ENCODE data around the gene KRTAP9-1. TPM values are rescaled to one million over a fixed set of nuclear protein-coding genes. Genes with fewer than 3 reads are reported as not detected.

KRTAP9-1 gene
- total and polyA plus RNA-seq, 2 of the 13 experiments (the other 11 are each of a cell fraction or from before 2014, with no cell fraction given), result not detected

DNA sequence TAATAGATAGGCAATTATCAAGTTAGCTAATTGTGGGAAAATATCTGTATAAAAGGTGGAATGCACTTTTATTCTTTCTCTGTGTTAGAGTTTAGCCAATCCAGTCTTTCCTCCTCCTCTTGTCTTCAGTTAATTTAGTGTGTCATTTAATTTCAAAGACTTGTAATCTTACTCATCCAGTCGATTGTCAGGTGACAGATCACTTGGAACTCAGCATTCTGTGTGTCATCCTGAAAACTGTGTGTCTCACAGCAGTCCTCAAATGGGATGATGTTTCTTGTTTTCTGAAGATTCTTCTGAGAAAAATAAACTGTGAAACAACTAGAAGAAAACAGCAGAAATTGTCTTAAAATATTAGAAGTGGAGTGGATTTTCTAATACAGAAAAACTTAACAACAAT lies 4.7 kb upstream of the KRTAP9-1 start:
- POLR2A ChIA-PET, result no interaction called here
- WGBS (ENCODE audit: low lambda C conversion rate), result 0% methylated on average over 1 of the region's 1 CpG
- Histone ChIP-seq H3K79me2 (ENCODE audit: insufficient read depth, low read length) (no peaks in the 10 kb centered on the region), H3K9ac (ENCODE audit: insufficient read depth, low read depth, low read length) (no peak overlapping the region), H3K27me3 (ENCODE audit: control insufficient read depth in 1 of 2, insufficient read depth in 2 of 2, low read length in 2 of 2) (0 out of 5 replicates have a peak, but pooled peaks cover 0 to 2% of the 10 kb centered on the region in 2 experiments), H3K4me2 (ENCODE audit: low read depth, low read length) (no peak overlapping the region), H3K27ac (ENCODE audit: extremely low read length, insufficient read depth, low read length) (no peak overlapping the region), H3K36me3 (replicated peaks in 1 of 2; ENCODE audit: control insufficient read depth in 1 of 2, insufficient read depth in 2 of 2, low read length in 2 of 2) (no peaks in the 10 kb centered on the region), H2AFZ (ENCODE audit: low read length) (no peak overlapping the region), H3K9me3 (ENCODE audit: low read length) (no peaks in the 10 kb centered on the region), H3K4me1 (ENCODE audit: insufficient read depth, low read length) (no peaks in the 10 kb centered on the region), H4K20me1 (ENCODE audit: insufficient read depth, low read length) (no peaks in the 10 kb centered on the region), H3K4me3 (replicated peaks in 1 of 3; ENCODE audit: insufficient read depth in 1 of 3, low read depth in 2 of 3, low read length in 3 of 3) (no peak overlapping the region)
- ATAC-seq, result no peak
- TF ChIP-seq ZNF577 (CRISPR knock-in tag; IDR thresholded peaks at IDR 0.05; ENCODE audit: borderline replicate concordance, low read depth) (no peak), MBNL3 (CRISPR knock-in tag; conservative IDR thresholded peaks at IDR 0.05) (no peak), NONO (IDR thresholded peaks at IDR 0.05) (no peak), NONO (CRISPR knock-in tag; conservative IDR thresholded peaks at IDR 0.05) (no peak), ZNF782 (CRISPR knock-in tag; IDR thresholded peaks at IDR 0.05; ENCODE audit: borderline replicate concordance) (no peak), ZNF569 (CRISPR knock-in tag; IDR thresholded peaks at IDR 0.05; ENCODE audit: borderline replicate concordance) (no peak), TEAD2 (CRISPR knock-in tag; IDR thresholded peaks at IDR 0.05) (no peak), ZNF121 (CRISPR knock-in tag; IDR thresholded peaks at IDR 0.05) (no peak), ZNF644 (CRISPR knock-in tag; IDR thresholded peaks at IDR 0.05; ENCODE audit: low read depth) (no peak), CREBL2 (CRISPR knock-in tag; IDR thresholded peaks at IDR 0.05; ENCODE audit: borderline replicate concordance) (no peak), ZNF235 (CRISPR knock-in tag; IDR thresholded peaks at IDR 0.05; ENCODE audit: borderline replicate concordance) (no peak), NFE2 (CRISPR knock-in tag; IDR thresholded peaks at IDR 0.05) (no peak), CENPX (CRISPR knock-in tag; IDR thresholded peaks at IDR 0.05) (no peak), ZMYM4 (CRISPR knock-in tag; IDR thresholded peaks at IDR 0.05) (no peak), DNMT1 (CRISPR knock-in tag; IDR thresholded peaks at IDR 0.05) (no peak), ISX (CRISPR knock-in tag; conservative IDR thresholded peaks at IDR 0.05) (no peak), ZNF781 (CRISPR knock-in tag; IDR thresholded peaks at IDR 0.05; ENCODE audit: borderline replicate concordance, not compliant biosample characterization) (no peak), POGZ (CRISPR knock-in tag; IDR thresholded peaks at IDR 0.05) (no peak), TAF1 (CRISPR knock-in tag; IDR thresholded peaks at IDR 0.05) (no peak)
- TF ChIP-seq, protein P1, sequence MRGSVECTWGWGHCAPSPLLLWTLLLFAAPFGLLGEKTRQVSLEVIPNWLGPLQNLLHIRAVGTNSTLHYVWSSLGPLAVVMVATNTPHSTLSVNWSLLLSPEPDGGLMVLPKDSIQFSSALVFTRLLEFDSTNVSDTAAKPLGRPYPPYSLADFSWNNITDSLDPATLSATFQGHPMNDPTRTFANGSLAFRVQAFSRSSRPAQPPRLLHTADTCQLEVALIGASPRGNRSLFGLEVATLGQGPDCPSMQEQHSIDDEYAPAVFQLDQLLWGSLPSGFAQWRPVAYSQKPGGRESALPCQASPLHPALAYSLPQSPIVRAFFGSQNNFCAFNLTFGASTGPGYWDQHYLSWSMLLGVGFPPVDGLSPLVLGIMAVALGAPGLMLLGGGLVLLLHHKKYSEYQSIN (CRISPR knock-in tag; IDR thresholded peaks at IDR 0.05; ENCODE audit: borderline replicate concordance), result no peak
- TF ChIP-seq, protein P2, sequence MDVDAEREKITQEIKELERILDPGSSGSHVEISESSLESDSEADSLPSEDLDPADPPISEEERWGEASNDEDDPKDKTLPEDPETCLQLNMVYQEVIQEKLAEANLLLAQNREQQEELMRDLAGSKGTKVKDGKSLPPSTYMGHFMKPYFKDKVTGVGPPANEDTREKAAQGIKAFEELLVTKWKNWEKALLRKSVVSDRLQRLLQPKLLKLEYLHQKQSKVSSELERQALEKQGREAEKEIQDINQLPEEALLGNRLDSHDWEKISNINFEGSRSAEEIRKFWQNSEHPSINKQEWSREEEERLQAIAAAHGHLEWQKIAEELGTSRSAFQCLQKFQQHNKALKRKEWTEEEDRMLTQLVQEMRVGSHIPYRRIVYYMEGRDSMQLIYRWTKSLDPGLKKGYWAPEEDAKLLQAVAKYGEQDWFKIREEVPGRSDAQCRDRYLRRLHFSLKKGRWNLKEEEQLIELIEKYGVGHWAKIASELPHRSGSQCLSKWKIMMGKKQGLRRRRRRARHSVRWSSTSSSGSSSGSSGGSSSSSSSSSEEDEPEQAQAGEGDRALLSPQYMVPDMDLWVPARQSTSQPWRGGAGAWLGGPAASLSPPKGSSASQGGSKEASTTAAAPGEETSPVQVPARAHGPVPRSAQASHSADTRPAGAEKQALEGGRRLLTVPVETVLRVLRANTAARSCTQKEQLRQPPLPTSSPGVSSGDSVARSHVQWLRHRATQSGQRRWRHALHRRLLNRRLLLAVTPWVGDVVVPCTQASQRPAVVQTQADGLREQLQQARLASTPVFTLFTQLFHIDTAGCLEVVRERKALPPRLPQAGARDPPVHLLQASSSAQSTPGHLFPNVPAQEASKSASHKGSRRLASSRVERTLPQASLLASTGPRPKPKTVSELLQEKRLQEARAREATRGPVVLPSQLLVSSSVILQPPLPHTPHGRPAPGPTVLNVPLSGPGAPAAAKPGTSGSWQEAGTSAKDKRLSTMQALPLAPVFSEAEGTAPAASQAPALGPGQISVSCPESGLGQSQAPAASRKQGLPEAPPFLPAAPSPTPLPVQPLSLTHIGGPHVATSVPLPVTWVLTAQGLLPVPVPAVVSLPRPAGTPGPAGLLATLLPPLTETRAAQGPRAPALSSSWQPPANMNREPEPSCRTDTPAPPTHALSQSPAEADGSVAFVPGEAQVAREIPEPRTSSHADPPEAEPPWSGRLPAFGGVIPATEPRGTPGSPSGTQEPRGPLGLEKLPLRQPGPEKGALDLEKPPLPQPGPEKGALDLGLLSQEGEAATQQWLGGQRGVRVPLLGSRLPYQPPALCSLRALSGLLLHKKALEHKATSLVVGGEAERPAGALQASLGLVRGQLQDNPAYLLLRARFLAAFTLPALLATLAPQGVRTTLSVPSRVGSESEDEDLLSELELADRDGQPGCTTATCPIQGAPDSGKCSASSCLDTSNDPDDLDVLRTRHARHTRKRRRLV (CRISPR knock-in tag; IDR thresholded peaks at IDR 0.05), result no peak
- CTCF ChIA-PET (ENCODE audit: low intra/inter-chr PET ratio, low total read pairs), result no interaction called here
- no peak for DNase-seq (ENCODE audit: low spot score)
- intact Hi-C loops (cut with micrococcal nuclease; ENCODE audit: unreplicated experiment) (no loop called here), in situ Hi-C loops (cut with HindIII; ENCODE audit: extremely low pct_ligation_motif_present, low pct_unique_long_range_greater_than_20kb) (no loop called here)
- FAIRE-seq, result no peak
- no TSS peak for BruUV-seq (replicated peaks)
